ENCODE data around the gene BICD2. TPM values are rescaled to one million over a fixed set of nuclear protein-coding genes. Genes with fewer than 3 reads are reported as not detected.

Gene BICD2
- total and polyA plus RNA-seq, 2 of the 13 experiments (the other 11 are each of a cell fraction or from before 2014, with no cell fraction given) = 5.1 to 17.4 TPM

DNA sequence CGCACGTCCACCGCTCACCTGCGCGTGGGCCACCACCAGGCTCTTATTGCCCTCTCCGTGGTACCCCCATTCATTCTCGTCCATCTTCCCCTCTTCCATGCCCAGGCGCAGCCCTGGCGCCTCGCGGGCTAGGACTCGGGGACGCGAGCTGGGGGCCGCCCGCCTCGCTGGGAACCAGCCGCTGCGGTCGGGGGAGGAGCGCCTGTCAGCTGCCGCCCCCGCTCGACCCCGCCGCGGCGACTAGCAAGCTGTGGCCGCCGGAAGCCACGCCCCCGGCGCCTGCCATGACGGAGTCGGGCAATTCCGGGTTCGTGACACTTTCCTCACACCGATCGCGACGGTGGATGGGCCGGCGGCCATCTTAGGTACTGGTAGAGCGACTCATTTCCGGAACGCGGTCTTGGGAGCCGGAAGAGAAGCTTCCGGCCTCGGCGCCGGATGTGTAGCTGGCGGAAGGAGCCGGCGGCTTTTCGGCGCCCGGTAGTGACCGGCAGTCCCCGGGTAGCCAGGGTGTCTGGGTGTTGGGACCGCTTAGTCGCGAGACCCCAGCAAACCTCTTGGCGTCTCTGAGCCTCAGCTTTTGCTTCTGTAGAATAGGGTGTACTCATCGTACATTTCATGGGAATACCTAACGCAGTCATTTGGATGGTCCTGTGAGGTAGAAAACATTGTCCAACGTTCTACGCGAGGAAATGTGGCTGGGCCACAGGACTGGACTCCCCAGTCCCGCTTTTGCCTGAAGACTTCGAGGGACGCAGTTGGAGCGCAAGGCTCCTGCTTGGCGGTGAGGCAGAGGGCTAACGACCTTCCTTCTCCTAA, 94.5 kb downstream of the BICD2 start, which contains the start of gene IPPK (continued):
- TF ChIP-seq, protein P1, sequence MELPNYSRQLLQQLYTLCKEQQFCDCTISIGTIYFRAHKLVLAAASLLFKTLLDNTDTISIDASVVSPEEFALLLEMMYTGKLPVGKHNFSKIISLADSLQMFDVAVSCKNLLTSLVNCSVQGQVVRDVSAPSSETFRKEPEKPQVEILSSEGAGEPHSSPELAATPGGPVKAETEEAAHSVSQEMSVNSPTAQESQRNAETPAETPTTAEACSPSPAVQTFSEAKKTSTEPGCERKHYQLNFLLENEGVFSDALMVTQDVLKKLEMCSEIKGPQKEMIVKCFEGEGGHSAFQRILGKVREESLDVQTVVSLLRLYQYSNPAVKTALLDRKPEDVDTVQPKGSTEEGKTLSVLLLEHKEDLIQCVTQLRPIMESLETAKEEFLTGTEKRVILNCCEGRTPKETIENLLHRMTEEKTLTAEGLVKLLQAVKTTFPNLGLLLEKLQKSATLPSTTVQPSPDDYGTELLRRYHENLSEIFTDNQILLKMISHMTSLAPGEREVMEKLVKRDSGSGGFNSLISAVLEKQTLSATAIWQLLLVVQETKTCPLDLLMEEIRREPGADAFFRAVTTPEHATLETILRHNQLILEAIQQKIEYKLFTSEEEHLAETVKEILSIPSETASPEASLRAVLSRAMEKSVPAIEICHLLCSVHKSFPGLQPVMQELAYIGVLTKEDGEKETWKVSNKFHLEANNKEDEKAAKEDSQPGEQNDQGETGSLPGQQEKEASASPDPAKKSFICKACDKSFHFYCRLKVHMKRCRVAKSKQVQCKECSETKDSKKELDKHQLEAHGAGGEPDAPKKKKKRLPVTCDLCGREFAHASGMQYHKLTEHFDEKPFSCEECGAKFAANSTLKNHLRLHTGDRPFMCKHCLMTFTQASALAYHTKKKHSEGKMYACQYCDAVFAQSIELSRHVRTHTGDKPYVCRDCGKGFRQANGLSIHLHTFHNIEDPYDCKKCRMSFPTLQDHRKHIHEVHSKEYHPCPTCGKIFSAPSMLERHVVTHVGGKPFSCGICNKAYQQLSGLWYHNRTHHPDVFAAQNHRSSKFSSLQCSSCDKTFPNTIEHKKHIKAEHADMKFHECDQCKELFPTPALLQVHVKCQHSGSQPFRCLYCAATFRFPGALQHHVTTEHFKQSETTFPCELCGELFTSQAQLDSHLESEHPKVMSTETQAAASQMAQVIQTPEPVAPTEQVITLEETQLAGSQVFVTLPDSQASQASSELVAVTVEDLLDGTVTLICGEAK (IDR thresholded peaks at IDR 0.05) = peak; percentile 93
- TF ChIP-seq, protein P1 (CRISPR knock-in tag; IDR thresholded peaks at IDR 0.05) = peak; percentile 59; the same call in 1 of the 2 replicates
- no peak for TF ChIP-seq ZSCAN9 (CRISPR knock-in tag; IDR thresholded peaks at IDR 0.05; ENCODE audit: borderline replicate concordance)
- TF ChIP-seq AGO2 (optimal IDR thresholded peaks at IDR 0.05; ENCODE audit: low read depth, low read length) = no peak
- no peak for TF ChIP-seq CCAR2 (optimal IDR thresholded peaks at IDR 0.05; ENCODE audit: low read depth, low read length)
- no peak for TF ChIP-seq ZNF484 (CRISPR knock-in tag; IDR thresholded peaks at IDR 0.05; ENCODE audit: borderline replicate concordance, low read depth)
- TF ChIP-seq KLF13 (CRISPR knock-in tag; IDR thresholded peaks at IDR 0.05) = no peak
- peak; percentile 27; the same call in 1 of the 2 replicates for TF ChIP-seq SRY (CRISPR knock-in tag; IDR thresholded peaks at IDR 0.05)
- TF ChIP-seq, protein P2, sequence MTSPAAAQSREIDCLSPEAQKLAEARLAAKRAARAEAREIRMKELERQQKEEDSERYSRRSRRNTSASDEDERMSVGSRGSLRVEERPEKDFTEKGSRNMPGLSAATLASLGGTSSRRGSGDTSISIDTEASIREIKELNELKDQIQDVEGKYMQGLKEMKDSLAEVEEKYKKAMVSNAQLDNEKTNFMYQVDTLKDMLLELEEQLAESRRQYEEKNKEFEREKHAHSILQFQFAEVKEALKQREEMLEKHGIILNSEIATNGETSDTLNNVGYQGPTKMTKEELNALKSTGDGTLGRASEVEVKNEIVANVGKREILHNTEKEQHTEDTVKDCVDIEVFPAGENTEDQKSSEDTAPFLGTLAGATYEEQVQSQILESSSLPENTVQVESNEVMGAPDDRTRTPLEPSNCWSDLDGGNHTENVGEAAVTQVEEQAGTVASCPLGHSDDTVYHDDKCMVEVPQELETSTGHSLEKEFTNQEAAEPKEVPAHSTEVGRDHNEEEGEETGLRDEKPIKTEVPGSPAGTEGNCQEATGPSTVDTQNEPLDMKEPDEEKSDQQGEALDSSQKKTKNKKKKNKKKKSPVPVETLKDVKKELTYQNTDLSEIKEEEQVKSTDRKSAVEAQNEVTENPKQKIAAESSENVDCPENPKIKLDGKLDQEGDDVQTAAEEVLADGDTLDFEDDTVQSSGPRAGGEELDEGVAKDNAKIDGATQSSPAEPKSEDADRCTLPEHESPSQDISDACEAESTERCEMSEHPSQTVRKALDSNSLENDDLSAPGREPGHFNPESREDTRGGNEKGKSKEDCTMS (CRISPR knock-in tag; conservative IDR thresholded peaks at IDR 0.05) = no peak
- no peak for TF ChIP-seq HNRNPUL1 (IDR thresholded peaks at IDR 0.05; ENCODE audit: low read depth, low read length)
- peak; percentile 73 for TF ChIP-seq ASH2L (IDR thresholded peaks at IDR 0.05; ENCODE audit: insufficient read length, low read depth, low read length)
- TF ChIP-seq, protein P3, sequence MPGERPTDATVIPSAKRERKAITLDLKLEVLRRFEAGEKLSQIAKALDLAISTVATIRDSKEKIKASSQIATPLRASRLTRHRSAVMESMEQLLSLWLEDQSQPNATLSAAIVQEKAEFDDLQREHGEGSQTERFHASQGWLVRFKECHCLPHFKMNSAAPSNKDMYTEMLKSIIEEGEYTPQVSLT (CRISPR knock-in tag; IDR thresholded peaks at IDR 0.05; ENCODE audit: borderline replicate concordance, low read depth) = no peak
- TF ChIP-seq CHCHD3 (CRISPR knock-in tag; IDR thresholded peaks at IDR 0.05) = peak; percentile 56; the same call in 1 of the 2 replicates

Measured in HepG2 (cell line).